ENCODE data around the gene PAPPA2.

- TF ChIP-seq, protein P1, sequence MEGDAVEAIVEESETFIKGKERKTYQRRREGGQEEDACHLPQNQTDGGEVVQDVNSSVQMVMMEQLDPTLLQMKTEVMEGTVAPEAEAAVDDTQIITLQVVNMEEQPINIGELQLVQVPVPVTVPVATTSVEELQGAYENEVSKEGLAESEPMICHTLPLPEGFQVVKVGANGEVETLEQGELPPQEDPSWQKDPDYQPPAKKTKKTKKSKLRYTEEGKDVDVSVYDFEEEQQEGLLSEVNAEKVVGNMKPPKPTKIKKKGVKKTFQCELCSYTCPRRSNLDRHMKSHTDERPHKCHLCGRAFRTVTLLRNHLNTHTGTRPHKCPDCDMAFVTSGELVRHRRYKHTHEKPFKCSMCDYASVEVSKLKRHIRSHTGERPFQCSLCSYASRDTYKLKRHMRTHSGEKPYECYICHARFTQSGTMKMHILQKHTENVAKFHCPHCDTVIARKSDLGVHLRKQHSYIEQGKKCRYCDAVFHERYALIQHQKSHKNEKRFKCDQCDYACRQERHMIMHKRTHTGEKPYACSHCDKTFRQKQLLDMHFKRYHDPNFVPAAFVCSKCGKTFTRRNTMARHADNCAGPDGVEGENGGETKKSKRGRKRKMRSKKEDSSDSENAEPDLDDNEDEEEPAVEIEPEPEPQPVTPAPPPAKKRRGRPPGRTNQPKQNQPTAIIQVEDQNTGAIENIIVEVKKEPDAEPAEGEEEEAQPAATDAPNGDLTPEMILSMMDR (IDR thresholded peaks at IDR 0.05): no peak
- TF ChIP-seq TCF7L2 (IDR thresholded peaks at IDR 0.05; ENCODE audit: low read depth, low read length): no peak
Observed at GRCh38 chr1:176696689-176697088, 233.7 kb downstream of the PAPPA2 start.
